ENCODE results near the gene MPDZ.

MPDZ gene

DNA sequence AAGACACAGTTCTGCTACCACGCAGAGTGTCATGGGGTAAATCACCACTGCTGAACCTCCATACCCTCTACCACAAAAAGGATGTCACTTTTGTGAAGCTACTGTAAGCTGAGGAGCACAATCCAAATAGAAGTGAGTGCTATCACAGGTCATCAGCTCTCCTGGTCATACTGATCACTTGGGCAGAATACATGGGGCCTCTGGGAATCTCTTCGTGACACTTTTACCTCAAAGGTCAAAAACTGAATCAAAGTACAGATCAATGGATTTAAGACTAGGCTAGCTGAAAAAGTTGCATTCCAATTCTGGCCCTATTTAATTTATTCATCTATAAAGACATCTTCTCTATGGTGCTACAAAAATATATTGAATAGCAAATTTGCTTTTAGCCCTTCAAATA lies 115.5 kb downstream of the MPDZ start:
- no peaks in the 10 kb centered on the region for H3K36me3 ChIP-seq (ENCODE audit: insufficient read depth, low read length)
- no peaks in the 10 kb centered on the region for H3K9me3 ChIP-seq (ENCODE audit: insufficient read depth, low read length, severe bottlenecking)
- TF ChIP-seq EZH2 (IDR thresholded peaks at IDR 0.05; ENCODE audit: borderline replicate concordance, low read depth, low read length, severe bottlenecking) = no peak
- TF ChIP-seq, protein P1, sequence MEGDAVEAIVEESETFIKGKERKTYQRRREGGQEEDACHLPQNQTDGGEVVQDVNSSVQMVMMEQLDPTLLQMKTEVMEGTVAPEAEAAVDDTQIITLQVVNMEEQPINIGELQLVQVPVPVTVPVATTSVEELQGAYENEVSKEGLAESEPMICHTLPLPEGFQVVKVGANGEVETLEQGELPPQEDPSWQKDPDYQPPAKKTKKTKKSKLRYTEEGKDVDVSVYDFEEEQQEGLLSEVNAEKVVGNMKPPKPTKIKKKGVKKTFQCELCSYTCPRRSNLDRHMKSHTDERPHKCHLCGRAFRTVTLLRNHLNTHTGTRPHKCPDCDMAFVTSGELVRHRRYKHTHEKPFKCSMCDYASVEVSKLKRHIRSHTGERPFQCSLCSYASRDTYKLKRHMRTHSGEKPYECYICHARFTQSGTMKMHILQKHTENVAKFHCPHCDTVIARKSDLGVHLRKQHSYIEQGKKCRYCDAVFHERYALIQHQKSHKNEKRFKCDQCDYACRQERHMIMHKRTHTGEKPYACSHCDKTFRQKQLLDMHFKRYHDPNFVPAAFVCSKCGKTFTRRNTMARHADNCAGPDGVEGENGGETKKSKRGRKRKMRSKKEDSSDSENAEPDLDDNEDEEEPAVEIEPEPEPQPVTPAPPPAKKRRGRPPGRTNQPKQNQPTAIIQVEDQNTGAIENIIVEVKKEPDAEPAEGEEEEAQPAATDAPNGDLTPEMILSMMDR (IDR thresholded peaks at IDR 0.05; ENCODE audit: borderline replicate concordance, extremely low read depth, low read length, poor library complexity, severe bottlenecking) = no peak
- H3K79me2 ChIP-seq (ENCODE audit: insufficient read depth, low read length) = no peaks in the 10 kb centered on the region
- no peak overlapping the region for H3K9ac ChIP-seq (ENCODE audit: low read depth, low read length)
- ATAC-seq (ENCODE audit: insufficient read depth, low read depth) (no peak), DNase-seq (no peak)
- H3K27me3 ChIP-seq (ENCODE audit: insufficient read depth, low read length, poor library complexity) = no peaks in the 10 kb centered on the region
- H3K4me1 ChIP-seq (ENCODE audit: insufficient read depth, low read length) = no peaks in the 10 kb centered on the region
- H3K4me2 ChIP-seq (ENCODE audit: insufficient read depth, low read length) = no peak overlapping the region
- H3K4me3 ChIP-seq (ENCODE audit: low read depth in 1 of 2, low read length in 2 of 2) = no peak overlapping the region
- no peak overlapping the region for H2AFZ ChIP-seq (ENCODE audit: low read depth, low read length)
- H4K20me1 ChIP-seq (ENCODE audit: insufficient read depth, low read length) = no peaks in the 10 kb centered on the region
- H3K27ac ChIP-seq (ENCODE audit: low read length) = no peak overlapping the region

DNA sequence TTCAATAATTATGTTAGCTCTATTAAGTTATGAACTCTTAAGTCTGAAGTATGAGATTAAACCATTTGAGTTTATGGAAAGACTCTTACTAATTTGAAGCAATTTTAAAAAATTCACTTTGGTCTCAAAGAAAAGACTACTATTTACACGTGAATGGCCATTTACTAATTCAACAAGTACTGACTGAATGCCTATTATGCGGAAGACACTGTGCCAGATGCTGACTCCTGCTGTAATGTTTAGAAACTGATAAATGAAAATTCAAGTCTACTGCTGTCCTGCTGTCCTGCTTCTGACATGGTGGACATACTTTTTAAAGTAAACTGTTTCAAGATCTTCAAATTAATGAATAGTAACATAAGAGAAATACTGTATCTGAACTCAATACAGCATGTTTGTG lies 116.2 kb downstream of the MPDZ start:
- Histone ChIP-seq H3K79me2 (ENCODE audit: insufficient read depth, low read length) (no peaks in the 10 kb centered on the region), H3K27ac (ENCODE audit: low read length) (no peak overlapping the region), H3K36me3 (ENCODE audit: insufficient read depth, low read length) (no peaks in the 10 kb centered on the region), H3K4me2 (ENCODE audit: insufficient read depth, low read length) (no peak overlapping the region), H2AFZ (ENCODE audit: low read depth, low read length) (no peak overlapping the region), H3K4me1 (ENCODE audit: insufficient read depth, low read length) (no peaks in the 10 kb centered on the region), H3K9me3 (ENCODE audit: insufficient read depth, low read length, severe bottlenecking) (no peaks in the 10 kb centered on the region), H3K9ac (ENCODE audit: low read depth, low read length) (no peak overlapping the region), H3K27me3 (ENCODE audit: insufficient read depth, low read length, poor library complexity) (no peaks in the 10 kb centered on the region), H4K20me1 (ENCODE audit: insufficient read depth, low read length) (no peaks in the 10 kb centered on the region), H3K4me3 (ENCODE audit: low read depth in 1 of 2, low read length in 2 of 2) (no peak overlapping the region)
- DNase-seq = no peak
- ATAC-seq (ENCODE audit: insufficient read depth, low read depth) = no peak
- TF ChIP-seq, protein P1 (IDR thresholded peaks at IDR 0.05; ENCODE audit: borderline replicate concordance, extremely low read depth, low read length, poor library complexity, severe bottlenecking) = no peak
- no peak for TF ChIP-seq EZH2 (IDR thresholded peaks at IDR 0.05; ENCODE audit: borderline replicate concordance, low read depth, low read length, severe bottlenecking)

DNA sequence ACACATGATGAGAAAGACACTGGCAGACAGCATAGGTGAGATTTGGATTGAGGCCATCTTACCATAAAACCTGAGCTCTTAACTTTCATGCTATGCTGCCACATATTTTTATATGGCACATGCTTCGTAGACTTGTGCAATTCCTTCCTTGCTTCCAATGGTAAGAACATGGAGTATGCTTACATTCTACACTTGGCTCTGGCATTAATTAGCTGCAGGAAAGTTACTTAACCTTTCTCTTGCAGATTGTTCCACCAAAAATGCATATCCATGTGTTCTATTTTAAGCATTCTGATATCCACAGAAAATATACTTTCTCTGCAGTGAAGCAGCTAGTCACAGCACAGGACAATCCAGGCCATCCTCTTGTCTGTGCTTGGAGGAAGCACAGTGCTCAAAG lies 119.4 kb downstream of the MPDZ start:
- DNase-seq = no peak
- no peak for ATAC-seq (ENCODE audit: insufficient read depth, low read depth)
- no peaks in the 10 kb centered on the region for H3K27me3 ChIP-seq (ENCODE audit: insufficient read depth, low read length, poor library complexity)
- H3K9me3 ChIP-seq (ENCODE audit: insufficient read depth, low read length, severe bottlenecking) = no peaks in the 10 kb centered on the region
- no peaks in the 10 kb centered on the region for H3K79me2 ChIP-seq (ENCODE audit: insufficient read depth, low read length)
- H3K9ac ChIP-seq (ENCODE audit: low read depth, low read length) = no peak overlapping the region
- H3K4me1 ChIP-seq (ENCODE audit: insufficient read depth, low read length) = no peaks in the 10 kb centered on the region
- no peak overlapping the region for H3K4me2 ChIP-seq (ENCODE audit: insufficient read depth, low read length)
- H2AFZ ChIP-seq (ENCODE audit: low read depth, low read length) = no peak overlapping the region
- H3K36me3 ChIP-seq (ENCODE audit: insufficient read depth, low read length) = no peaks in the 10 kb centered on the region
- H3K27ac ChIP-seq (ENCODE audit: low read length) = no peak overlapping the region
- TF ChIP-seq, protein P1 (IDR thresholded peaks at IDR 0.05; ENCODE audit: borderline replicate concordance, extremely low read depth, low read length, poor library complexity, severe bottlenecking) = no peak
- no peak for TF ChIP-seq EZH2 (IDR thresholded peaks at IDR 0.05; ENCODE audit: borderline replicate concordance, low read depth, low read length, severe bottlenecking)
- H4K20me1 ChIP-seq (ENCODE audit: insufficient read depth, low read length) = no peaks in the 10 kb centered on the region
- H3K4me3 ChIP-seq (ENCODE audit: low read depth in 1 of 2, low read length in 2 of 2) = no peak overlapping the region

DNA sequence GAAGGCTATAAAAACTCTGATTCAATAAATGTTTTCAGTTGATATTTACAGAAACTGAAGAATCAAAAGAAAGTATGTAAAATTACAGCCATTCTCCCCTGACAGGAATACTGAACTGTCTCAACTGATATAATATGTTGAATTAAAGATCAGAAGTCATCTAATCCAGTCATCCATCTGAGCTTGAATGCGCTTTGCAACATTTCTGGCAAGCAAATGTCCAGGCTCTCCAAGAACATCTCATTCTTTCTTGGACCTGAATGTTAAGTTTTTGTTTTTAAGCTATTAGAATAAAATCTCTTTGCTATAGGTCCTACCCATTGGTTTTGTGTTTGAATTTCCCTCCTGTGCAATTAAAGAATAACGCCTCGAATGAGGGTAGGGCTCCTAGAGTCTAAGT lies 120.5 kb downstream of the MPDZ start:
- Histone ChIP-seq H3K4me1 (ENCODE audit: insufficient read depth, low read length) (no peaks in the 10 kb centered on the region), H3K9me3 (ENCODE audit: insufficient read depth, low read length, severe bottlenecking) (no peaks in the 10 kb centered on the region), H4K20me1 (ENCODE audit: insufficient read depth, low read length) (no peaks in the 10 kb centered on the region), H3K9ac (ENCODE audit: low read depth, low read length) (no peak overlapping the region), H2AFZ (ENCODE audit: low read depth, low read length) (no peak overlapping the region), H3K27ac (ENCODE audit: low read length) (no peak overlapping the region), H3K27me3 (ENCODE audit: insufficient read depth, low read length, poor library complexity) (no peaks in the 10 kb centered on the region), H3K4me3 (ENCODE audit: low read depth in 1 of 2, low read length in 2 of 2) (no peak overlapping the region), H3K4me2 (ENCODE audit: insufficient read depth, low read length) (no peak overlapping the region), H3K79me2 (ENCODE audit: insufficient read depth, low read length) (no peaks in the 10 kb centered on the region), H3K36me3 (ENCODE audit: insufficient read depth, low read length) (no peaks in the 10 kb centered on the region)
- ATAC-seq (ENCODE audit: insufficient read depth, low read depth) (no peak), DNase-seq (no peak)
- no peak for TF ChIP-seq EZH2 (IDR thresholded peaks at IDR 0.05; ENCODE audit: borderline replicate concordance, low read depth, low read length, severe bottlenecking)
- TF ChIP-seq, protein P1 (IDR thresholded peaks at IDR 0.05; ENCODE audit: borderline replicate concordance, extremely low read depth, low read length, poor library complexity, severe bottlenecking) = no peak
